Renal cortex interstitium (tissue), 11 donors: ENCODE data around the gene SMAD1. TPM values are rescaled to one million over a fixed set of nuclear protein-coding genes. Genes with fewer than 3 reads are reported as not detected.

Experiments
- DNase-seq, 11 donors: peaks; one replicate each; pipeline ENCODE4 v3.0.0-alpha.2; 2013; ENCODE audit warnings: low read depth in 9 of 11, low spot score in 4 of 11; ENCODE audit errors: extremely low read depth in 1 of 11
- polyA plus RNA-seq, 3 donors: library from polyadenylated mRNA; unstranded; fragments of 120-200 nt; gene quantifications; one replicate each; pipeline ENCODE4 v1.2.1, GENCODE V29; 2013; ENCODE audit not compliant: insufficient read length in 3 of 3

SMAD1 gene
- polyA plus RNA-seq, 3 donors, result 57.8 to 63.0 (median 61.3) TPM

DNA sequence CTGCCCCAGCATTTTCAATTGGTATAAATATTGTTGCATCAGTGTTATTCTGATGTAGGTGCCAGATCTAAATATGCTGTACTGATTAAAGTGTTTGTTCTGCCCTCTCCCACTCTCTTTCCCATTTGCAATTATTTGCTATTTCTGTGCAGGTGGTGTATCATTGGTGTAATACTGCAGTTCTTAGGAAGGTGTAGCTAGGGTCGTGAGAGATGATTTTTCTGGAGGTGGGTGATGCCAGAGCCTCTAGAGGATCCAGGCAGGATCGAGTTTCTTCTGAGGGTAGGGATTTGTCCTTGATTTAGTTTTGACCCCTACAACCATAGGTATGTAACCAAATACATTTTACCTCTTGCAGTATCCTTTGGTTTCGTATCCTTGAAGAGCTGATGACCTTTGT lies 1.9 kb downstream of the SMAD1 start:
- DNase-seq, result no peak

DNA sequence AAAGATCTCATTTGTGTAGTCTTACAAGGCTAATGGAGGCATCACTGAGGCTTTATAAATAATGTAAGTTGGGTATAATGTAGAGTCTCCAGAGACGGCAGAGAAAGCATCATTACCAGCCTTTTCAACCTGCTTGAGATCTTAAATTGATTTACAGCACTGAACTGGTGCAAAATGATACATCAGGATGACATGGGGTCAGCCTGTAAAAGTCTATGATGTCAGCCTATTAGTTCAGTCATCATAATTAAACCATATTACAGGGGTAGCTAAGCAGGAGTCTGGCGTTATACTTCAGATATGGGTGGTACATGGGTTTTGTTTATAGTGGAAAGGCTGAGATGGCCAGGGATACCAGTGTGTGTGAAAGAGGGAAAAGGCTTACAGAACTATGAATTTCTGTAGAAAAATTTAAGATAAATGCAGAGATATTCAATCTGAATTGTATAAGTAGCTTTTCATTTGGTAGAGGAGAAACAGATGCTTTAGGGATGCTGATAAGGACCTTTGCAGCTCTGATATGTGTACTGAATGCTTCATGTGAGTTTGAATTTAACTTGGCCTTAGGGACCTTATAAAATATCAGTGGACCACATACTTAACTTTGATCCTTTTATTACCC lies 2.7 kb downstream of the SMAD1 start:
- no peak for DNase-seq

DNA sequence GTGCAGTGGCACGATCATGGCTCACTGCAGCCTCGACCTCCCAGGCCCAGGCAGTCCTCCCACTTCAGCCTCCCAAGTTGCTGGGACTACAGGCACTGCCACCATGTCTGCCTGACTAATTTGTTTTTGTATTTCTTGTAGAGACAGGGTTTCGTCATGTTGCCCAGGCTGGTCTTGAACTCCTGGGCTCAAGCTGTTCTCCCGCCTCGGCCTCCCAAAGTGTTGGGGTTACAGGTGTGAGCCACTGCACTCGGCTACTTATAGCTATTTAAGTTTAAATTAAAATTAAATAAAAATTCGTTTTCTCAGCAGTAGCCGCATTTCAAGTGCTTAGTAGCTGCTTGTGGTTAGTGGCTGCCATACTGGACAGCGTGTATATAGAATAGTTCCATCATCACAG lies 3.5 kb downstream of the SMAD1 start:
- DNase-seq, result no peak

DNA sequence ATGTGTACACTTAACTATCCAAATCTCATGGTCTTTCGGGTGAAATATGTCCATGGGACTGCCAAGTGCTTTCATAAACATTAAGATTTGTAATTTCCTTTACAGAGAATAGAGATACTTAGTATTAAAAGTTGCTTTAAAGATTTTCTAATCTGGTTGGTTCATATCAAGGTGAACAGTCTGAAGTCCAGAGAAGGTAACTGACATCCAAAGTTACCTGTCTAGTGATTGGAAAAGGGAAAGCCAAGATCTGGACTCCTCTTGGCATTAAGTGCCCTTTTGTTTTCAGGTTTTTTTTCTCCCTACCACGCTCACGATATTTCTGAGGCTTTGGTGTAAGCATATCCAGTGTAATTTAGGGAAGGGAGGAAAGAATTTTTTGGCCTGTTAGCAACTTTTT lies 5.0 kb downstream of the SMAD1 start:
- DNase-seq, result no peak

DNA sequence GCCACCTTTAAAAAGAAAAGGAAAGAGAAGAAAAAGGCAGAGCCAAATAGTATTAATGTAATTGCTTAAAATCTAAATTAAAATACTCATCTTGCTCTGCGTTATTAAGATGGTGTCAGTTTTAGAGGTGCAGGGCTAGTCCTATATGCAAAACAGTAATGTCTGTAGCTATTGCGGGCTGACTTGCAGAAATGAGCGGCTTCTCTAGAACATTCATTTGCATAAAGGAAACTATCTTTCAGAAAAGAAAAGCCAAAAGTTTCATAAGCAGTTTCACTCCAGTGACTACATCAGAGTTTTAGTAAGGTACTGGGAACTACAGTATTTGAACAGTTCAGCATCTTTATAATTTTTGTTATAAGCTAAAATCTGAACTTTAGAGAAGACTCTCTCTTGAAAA lies 6.0 kb downstream of the SMAD1 start:
- DNase-seq, result no peak

DNA sequence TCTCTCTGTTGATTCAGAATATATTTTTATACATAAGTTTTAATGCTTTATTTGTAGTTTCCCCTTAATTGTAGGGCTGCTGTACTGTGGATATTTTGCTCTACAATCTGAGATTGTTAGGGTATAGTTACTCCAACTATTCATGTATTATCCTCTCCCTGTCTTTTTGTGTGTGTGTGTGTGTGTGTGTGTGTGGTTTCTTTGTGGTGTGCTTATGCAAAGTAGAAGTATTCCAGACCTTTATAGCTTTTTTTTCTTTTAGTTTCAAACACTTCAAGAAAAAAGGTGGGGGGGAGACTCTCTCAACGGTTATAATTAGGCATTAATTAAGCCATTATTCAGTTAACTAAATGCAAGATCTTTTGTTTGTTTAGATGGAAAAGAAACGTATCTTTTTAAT lies 6.7 kb downstream of the SMAD1 start:
- no peak for DNase-seq

DNA sequence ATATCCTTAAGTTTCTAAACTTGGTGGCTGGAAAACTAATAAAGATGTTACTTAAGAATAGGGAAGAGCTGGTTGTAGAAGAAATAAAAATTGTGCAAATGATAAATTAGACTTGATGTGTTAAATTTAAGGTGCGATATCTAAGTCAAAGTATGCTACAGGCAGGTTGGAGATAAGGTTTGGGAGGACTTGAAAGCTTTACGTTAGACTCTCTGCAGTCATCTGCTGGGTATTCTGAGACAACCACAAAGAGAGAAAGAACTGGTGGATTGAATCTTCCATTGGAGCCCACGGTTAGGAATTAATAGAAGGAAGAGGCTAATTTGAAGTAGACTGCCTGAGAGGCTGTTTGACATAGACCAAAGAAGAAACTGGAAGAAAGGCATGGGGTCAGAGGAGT lies 7.9 kb downstream of the SMAD1 start:
- DNase-seq, result no peak

DNA sequence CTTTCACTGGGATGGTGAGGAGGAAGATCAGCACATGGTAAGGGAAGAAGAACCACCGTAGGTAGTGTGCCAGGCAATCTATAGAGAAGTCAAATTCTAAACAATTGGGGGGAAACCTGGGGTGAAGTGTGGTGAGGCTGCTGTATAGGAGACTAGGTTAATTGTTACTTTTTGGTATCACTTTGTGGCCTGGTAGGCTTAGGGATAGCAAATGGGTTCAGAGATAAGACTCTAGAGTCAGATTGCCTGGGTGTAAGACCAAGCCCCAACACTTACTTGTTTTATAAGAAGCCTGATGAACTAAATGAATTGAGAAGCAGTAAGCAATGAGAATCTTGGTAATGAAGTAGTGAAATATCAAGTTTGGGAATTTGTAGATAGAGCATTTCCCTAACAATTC lies 8.7 kb downstream of the SMAD1 start:
- no peak for DNase-seq

DNA sequence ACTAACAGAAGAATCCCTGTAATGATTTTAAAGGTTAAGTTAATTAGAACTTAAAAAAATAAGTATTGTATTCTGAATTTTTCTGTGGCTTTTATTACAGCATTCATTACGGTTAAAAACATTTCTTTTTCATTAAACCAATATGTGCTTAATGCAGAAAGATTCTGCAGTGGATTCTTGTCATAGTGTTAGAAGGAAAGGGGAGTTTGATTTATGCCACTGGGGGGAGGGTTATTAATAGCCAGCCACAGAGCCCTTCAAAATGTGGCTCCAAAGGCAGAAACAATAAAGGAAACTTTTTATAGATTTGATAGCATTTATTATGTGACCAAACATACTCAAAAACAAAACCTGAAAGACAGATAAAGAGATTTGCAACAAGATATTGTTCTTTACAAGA lies 9.1 kb downstream of the SMAD1 start:
- no peak for DNase-seq

DNA sequence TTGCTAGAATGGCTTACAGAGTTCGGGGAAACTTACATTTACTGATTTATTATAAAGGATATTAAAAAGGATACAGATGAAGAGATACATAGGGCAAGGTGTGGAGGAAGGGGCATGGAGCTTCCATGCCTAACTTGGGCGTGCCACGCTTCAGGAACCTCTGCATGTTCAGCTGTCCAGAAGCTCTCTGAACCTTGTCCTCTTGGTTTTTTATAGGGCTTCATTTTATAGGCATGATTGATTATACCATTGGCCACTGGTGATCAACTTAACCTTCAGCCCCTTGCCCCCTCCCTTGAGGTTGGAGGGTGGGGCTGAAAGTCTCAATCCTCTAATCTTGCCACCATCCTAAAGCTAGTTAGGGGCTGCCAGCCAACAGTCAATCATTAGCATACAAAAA lies 10.7 kb downstream of the SMAD1 start:
- no peak for DNase-seq

DNA sequence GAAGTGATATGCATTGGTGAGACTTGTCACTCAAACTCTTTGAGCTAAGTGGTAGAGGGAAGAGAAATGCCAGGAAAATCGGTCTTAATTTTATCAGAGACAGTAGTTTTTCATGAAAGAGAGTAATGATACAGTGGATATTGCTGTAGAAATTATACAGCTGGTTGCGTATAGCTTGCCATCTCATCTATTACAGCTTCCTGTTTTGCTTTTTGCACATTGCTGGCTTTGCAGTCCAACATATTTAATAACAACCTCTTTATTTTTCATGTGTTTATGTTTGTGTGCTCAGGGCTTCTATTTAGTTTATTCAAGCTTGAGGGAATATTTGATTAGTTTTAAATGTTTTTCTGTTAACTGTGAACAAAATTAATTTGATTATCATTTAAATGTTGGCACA lies 11.5 kb downstream of the SMAD1 start:
- no peak for DNase-seq

DNA sequence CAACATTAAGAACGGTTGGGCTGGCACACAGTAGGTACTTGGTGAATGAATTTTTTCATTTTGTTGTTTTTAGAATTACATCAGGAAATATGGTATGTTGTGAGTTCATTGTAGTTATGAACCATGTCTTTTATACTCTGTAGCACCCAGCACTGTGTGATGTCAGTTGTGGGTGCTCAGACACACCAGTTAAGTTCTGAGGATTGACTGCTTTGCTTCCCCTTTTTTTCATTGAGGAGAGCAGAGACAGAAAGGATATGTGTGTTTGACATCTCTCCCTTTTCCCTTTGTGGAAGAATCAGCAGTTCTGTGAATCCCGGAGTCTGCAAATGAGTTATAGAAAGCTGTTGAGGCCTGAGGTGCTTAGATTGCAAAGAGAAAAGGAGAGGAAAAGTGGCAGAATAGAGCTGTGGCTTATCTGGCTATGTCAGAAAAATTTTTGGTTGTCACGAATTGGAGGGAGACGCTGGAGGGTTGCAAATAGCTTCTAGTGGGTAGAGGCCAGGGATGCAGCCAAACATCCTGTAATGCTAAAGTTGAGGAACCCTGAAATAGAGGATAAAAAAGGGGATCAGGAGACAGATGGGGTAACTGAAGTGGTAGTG lies 13.1 kb downstream of the SMAD1 start:
- DNase-seq, result no peak

DNA sequence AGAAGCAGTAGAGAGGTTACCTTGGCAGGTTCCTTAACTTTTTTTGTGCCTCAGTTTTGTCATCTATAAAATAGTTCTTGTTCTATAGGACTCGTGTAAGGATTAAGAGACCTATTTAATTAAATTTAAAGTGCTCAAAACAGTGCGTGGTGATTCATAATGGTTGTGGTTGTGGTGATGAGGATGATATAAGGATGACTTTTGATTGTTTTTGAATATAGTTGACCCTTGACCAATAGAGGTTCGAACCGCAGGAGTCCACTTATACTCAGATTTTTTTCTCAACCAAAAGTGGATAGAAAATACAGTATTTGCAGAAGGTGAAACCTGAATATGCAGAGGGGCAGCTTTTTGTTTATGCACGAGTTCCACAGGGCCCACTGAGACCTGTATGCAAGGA lies 14.6 kb downstream of the SMAD1 start:
- DNase-seq, result no peak

DNA sequence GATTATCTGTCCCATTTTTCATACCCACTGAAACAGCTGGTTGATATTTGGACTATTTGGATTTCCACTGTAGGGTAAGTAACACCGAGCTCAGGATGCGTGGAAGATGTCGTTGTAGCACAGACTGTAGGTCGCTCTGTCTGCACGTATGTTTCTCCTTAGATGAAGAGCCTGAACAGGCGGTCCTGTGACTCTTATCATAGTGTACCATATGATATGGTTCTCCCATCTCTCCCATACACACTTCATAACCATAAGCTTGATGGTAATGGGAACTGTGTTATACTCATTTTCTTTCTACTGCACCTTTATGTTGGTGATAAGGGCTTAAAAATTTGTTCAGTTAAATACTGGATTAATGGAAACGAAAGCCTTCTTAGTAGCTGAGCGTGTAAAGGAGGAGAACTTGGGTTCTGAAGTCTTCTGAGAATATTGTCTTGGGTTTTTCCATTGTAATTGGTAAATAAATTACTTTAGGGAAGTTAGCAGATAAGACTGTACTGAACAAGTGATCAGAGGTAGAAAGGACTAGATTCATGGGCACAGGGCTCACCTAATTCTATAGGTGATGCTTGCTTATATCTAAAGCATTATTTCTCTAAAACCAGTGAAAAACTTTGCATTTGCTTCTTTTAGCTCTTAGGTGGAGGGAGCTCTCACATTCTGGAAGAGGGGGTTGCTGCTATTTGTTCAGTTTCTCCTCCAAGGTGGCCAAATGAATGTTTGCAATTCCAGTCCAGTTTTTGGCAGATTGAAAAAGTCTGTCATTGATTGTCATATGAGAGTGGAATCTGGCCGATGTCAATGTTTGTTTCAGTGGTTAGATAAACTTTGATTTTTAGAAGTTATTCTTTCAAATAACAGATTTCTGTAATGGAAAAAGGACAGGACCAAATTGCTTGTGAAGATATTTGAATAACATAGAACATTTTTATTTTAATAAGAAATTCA lies 15.8 kb downstream of the SMAD1 start:
- DNase-seq, result no peak

DNA sequence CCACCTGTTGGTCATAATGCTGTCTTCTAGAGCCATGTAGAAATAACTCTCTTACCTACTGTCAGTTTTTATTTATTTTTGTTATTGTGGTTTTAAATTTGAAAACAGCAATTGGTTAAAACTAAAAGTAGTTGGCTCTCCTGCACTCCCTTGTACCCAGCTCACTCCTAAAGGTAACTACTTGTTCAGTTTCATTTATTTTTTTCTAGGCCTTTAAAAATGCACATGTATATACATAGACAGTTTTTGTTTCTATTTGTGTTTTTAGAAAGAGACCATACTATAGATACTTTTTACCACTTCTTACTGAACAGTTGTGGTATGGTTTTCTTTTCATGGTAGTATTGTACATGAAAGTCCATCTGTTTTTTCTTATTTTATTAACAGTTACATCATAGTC lies 16.8 kb downstream of the SMAD1 start:
- DNase-seq, result no peak

DNA sequence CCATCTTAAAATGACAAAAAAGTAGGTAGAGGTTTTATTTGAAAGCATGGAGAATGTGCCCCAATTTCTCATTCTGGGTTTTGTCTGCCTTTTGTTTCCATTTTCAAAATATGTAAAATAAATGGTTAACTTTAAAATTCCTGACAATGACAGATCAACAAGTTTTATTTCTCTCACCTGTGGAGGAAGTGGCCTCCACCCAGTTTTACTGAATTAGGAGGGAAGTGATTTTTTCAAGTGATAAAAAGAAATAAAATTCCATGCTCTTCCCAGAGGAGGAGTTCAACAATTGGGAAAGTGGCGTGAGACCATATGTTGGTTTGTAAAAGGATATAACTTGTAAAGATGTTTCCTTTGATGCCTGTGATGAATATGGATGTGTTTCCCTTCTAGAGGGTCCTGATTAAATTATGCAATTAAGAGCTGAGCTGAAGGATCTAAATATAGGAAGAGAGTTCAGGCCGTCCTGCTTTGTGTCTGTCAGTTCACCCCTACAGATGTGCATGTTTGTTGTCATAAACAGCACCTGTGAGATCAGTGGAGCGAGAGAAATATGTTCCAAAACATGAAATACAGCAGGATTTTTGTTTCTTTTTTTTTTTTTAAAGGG lies 19.5 kb downstream of the SMAD1 start:
- peak in 1 of 11 donors; percentile 28 for DNase-seq

DNA sequence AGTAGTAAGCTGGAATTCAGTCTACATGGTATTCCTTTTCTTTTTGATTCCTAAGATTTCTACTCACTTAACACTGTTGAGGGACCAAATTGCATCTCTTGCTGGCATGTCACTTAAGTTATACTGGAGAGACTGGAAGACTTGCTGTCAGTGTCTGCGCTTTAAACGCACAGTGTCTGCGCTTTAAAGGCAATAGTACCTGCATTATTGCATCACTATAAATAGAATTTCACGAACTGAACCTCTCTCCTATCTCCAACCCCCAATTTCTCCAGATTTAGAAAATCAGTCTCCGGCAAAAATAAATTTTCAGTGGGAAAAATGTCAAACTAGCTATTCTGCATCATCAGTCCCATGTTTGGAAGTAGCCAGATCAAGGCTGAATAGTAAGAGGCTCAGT lies 21.2 kb downstream of the SMAD1 start:
- DNase-seq, result no peak

DNA sequence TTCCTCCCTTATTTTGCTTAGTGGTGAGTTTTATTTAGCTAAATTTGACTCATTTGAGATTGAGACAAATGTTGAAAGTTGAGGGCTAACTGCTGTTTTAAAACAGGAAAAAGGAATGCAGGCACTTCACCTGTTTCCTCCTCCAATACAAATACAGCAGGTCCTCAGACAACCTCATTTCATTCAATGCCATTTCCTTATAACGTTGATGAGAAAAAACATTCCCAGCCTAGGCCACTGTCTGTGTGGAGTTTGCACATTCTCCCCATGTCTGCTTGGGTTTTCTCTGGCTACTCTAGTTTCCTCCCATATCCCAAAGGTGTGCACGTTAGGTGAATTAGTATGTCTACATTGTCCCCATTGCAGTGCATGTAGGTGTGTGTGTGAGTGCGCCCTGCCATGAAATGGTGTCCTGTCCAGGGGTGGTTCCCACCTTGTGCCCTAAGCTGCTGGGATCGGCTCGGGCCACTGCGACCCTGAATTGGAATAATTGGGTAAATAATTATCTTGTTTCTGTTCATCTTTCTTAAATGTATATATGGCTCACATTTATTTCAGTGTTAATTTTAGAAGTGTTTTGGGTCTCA lies 21.9 kb downstream of the SMAD1 start:
- no peak for DNase-seq

DNA sequence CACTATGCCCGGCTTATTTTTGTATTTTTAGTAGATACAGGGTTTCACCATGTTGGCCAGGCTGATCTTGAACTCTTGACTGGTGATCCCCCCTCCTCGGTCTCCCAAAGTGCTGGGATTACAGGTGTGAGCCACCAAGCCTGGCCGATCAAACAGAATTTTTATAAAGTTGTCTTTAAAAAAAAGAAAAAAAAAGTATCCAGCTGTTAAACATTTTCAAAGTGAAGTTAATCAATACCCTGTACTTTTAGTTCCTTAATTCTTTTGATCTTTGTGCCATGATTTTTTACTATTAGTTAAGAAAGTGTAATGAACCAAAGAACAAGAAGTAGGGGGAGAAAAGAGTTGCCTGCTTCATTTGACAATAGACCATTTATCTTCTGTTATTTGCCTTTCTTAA lies 24.3 kb downstream of the SMAD1 start:
- DNase-seq, result no peak

DNA sequence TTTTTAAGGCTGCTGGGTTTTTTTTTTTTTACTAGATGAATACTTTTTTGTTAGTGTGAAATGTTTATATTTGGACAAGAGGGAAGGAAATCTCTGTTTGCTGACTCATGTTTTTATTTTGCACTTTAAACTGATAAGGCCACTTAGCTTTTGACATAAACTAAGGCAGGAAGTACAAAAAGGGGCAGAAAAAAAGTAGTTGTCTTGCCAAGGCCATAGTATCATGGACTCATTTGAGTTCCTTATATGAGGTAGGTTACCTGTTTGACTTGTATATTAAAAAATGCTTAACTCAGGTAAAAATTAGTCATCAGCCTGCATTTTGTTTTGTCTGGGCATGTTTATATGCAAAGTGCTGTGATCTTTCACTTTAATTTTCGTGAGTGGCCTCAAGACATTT lies 26.0 kb downstream of the SMAD1 start:
- DNase-seq, result no peak
